GM12891 (cell line): Measurements from ENCODE around the gene PLD1.

Experiments
- DNase-seq: peaks from one replicate; pipeline ENCODE4 v3.0.0; 2011; ENCODE audit warnings: low spot score; ENCODE audit not compliant: insufficient read length
- FAIRE-seq: peaks from 2 replicates; lab custom pipeline; 2011; peaks lifted over from hg19 to GRCh38; lab: Jason Lieb, UNC
- PAX5 ChIP-seq: IDR thresholded peaks from 2 replicates; pipeline ENCODE4 v1.6.1; 2011; ENCODE audit warnings: low read length, moderate library complexity, mild to moderate bottlenecking; ENCODE audit not compliant: insufficient read depth, severe bottlenecking
- POLR2A ChIP-seq: IDR thresholded peaks from 2 replicates; pipeline ENCODE4 v1.6.1; 2011; ENCODE audit warnings: low read depth, low read length, control low read depth
- POLR2AphosphoS5 ChIP-seq: IDR thresholded peaks from 2 replicates; pipeline ENCODE4 v1.6.1; 2011; ENCODE audit warnings: low read depth, low read length, control low read depth
- POU2F2 ChIP-seq: IDR thresholded peaks from 2 replicates; pipeline ENCODE4 v1.6.1; 2011; ENCODE audit warnings: low read depth, mild to moderate bottlenecking, control low read depth, low read length, moderate library complexity
- SPI1 ChIP-seq: IDR thresholded peaks from 2 replicates; pipeline ENCODE4 v1.6.1; 2011; ENCODE audit warnings: low read depth, low read length, control low read depth
- TAF1 ChIP-seq: IDR thresholded peaks from 2 replicates; pipeline ENCODE4 v1.6.1; 2011; ENCODE audit warnings: low read depth, low read length, control low read depth

Gene PLD1

DNA sequence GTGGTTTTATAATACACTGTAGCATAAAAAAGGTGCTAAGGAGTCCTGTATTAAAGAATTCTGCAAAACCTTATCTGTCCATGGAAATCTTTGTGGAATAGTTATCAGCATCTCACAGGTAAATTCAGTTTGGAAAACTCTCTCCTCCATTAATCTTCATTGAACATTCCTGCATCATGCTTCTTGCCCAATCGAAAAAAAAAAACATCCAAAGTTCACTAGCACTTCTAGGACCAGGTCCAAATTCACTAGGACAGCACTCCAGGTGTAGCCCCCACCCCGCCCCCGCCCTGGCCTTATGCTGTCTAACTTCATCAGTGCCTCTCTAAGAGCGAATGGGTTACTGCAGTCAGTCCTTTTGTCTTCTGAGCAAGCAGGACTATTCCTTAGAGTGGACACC is 138.6 kb downstream of the PLD1 start:
- DNase-seq (no peak), FAIRE-seq (no peak)

DNA sequence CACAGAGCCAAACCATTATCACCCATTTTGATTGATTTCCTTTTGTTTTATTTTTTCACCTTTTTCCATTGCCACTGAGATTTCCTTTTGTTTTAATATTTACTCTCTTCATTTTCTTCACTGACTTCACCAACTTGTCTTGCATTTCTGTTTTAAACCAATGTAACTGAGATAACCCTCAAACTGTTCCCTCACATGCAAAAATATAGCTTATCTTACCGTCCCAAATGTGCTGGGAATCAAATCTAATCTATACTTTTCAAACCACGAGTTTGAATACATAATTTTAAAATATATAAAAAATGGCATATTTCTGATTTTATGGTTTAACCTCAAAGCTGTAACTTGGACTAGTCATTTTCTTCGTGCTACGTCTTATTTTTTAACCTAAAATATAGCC is 143.8 kb downstream of the PLD1 start:
- DNase-seq (no peak), FAIRE-seq (no peak)
- TF ChIP-seq TAF1 (no peak), POU2F2 (no peak), POLR2AphosphoS5 (no peak), PAX5 (no peak), POLR2A (no peak), SPI1 (no peak)

More for the DNA sequence above, 138.6 kb downstream of the PLD1 start:
- no peak for TF ChIP-seq TAF1
- TF ChIP-seq POLR2A = no peak
- no peak for TF ChIP-seq SPI1
- TF ChIP-seq PAX5 = no peak

DNA sequence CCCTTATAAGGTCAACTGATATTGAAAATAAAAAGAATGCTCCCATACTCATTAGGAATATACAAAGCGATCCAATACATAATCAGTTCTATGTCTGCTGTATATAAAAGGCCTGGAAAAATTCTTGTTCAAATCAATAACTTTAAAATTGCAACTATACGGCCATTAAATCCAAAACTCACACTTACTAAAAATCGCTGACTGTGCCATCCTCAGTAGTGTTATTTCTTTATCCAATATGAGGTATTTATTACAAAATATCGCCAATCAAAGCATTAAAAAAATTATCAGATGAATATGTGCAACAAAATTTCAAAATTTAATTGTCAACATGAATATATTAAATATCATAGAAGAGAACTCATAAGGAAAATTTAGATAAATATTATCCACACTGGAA is 146.5 kb downstream of the PLD1 start:
- no peak for DNase-seq
- TF ChIP-seq POU2F2 (no peak), POLR2A (no peak), TAF1 (no peak), SPI1 (no peak), POLR2AphosphoS5 (no peak), PAX5 (no peak)
- no peak for FAIRE-seq

DNA sequence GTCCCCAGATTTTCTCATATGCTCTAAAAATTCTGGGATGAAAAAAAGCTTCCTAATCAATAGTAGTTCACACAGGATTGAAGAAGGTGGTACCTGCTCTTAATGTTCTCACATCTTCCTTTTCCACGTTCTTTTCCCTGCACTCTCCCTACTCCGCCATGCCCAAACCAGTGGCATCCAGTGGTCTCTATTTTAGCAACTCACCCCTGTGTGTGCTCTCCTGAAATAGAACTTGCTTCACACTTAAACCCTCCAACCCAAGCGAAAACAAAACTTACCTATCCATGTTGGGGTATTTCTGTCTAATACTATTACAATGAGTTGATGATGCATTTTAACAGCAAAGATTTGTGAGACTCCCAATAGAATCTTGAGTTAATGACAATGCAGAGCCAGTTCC is 148.8 kb downstream of the PLD1 start:
- DNase-seq (no peak), FAIRE-seq (no peak)
- TF ChIP-seq POLR2AphosphoS5 (no peak), SPI1 (no peak), POLR2A (no peak), POU2F2 (no peak), TAF1 (no peak), PAX5 (no peak)

DNA sequence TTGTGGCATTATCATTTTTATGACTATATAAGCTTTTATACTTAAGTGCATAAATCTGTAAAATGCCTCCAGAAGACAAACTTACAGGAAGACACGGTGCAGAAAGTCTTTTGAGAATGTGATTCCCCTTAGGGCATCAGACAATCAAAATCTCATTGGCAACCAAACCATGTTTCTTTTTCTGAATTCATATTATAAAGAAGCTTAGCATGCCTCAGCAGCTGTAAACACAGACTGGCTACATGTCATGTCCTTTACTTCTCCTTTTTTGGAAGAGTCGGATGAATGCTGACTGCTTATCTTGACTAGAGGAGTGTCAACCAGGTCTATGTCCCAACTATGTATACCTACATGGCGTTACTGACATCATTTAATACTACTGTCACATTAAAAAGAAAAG is 150.1 kb downstream of the PLD1 start:
- DNase-seq = no peak
- TF ChIP-seq POLR2AphosphoS5 = no peak
- no peak for TF ChIP-seq SPI1
- TF ChIP-seq PAX5 = no peak
- TF ChIP-seq POU2F2 = no peak
- no peak for TF ChIP-seq TAF1
- no peak for TF ChIP-seq POLR2A
- FAIRE-seq = no peak

DNA sequence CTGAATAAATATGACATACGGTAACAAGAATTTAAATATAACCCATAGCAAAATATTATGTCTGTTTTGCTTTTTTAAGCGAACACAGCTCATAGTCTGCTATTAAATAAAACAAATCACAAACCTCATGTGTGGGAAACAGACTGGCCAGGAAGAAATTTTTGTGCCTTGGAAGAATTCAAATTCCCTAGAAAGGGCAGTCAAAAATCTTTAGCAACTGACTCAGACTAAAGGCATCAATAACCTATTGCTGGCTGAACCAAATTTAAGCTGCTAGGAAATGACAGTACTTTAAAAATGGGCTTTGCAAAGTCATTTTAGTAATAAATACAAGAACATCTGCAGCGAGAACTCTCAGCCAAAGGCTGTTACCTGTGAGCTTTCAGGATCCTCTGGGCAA is 151.4 kb downstream of the PLD1 start:
- TF ChIP-seq TAF1 (no peak), POLR2AphosphoS5 (no peak)
- FAIRE-seq = no peak
- DNase-seq = no peak

DNA sequence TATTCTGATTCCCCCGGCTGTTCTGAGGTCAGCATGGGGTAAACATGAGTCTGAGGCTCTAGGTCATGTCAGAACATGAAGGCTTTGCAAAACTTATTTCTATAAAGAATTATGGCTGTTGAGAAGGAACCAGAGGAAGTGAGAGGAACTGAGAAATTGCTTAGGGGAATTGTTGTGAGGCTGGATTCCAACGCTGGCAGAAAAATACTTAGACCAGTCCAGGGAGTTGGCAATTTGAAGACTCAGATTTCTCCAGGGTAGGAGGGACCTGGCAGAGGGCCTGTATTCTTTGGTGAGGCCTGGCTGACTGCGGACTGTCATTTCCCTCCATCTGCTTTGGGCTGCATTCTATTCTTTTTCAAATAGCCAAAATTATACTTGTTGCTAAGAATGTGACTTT is 155.5 kb downstream of the PLD1 start:
- FAIRE-seq (no peak), DNase-seq (no peak)
- no peak for TF ChIP-seq TAF1
- TF ChIP-seq PAX5 = no peak
- no peak for TF ChIP-seq POU2F2
- TF ChIP-seq POLR2A = no peak
- peak; percentile 51 for TF ChIP-seq SPI1

DNA sequence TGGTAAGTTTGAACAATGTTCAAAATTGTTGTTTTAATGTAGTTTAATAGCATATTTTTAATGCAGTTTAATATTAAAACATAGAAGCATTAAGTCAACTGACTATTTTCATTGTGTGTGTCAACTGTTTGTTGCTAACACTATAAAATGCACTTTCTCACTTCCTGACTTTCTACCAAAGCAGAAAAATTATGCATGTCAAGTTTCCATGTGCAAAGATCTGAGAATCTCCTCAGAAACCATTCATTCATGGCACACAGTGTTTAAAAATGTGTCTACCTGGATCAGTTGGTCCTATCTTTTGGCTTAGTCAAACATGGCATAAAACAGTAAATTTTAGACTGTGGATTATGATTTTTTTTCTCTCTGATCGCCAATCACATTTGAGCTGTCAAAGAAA is 156.0 kb downstream of the PLD1 start:
- DNase-seq (no peak), FAIRE-seq (no peak)
- TF ChIP-seq TAF1 = no peak
- no peak for TF ChIP-seq POLR2A
- TF ChIP-seq POLR2AphosphoS5 = no peak
- TF ChIP-seq SPI1 = no peak
- no peak for TF ChIP-seq PAX5
- no peak for TF ChIP-seq POU2F2

DNA sequence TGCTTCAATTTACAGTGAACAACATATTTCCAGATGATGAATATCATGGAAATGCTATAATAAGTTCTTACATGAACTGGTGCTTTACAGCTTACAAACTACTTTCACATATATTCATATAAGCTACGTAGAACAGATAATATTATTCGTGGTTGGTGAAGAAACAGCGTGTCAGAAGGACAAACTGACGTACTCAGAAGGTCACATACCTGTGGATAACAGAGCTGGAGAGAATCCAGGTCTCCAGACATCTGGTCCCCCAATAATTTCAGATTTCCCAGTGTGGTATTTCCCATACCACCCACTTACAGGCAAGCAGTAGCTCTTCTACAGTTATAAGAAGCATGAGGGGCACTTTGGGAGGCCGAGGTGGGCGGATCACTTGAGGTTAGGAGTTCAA is 156.6 kb downstream of the PLD1 start:
- DNase-seq (no peak), FAIRE-seq (no peak)
- TF ChIP-seq TAF1 (no peak), PAX5 (no peak), SPI1 (no peak), POLR2AphosphoS5 (no peak), POLR2A (no peak), POU2F2 (no peak)

DNA sequence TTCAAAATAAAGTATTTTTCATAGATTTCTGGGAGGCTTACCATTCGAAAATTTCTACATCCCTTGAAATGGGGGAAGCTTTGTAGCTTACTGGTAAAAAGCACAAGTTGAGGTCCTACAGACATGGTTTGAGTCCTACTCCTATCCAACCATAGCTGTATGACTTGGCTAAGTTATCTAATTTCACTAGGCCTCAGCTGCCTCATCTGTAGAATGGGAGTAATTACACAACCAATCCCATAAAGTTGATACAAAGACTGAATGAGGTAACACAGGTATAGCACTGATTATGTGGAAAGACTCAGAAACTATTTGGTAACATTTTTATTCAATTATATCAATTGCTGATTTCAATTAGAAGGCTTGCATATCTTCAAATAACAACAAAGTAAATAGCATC is 157.4 kb downstream of the PLD1 start:
- DNase-seq = no peak
- TF ChIP-seq POLR2A (no peak), POLR2AphosphoS5 (no peak), TAF1 (no peak), POU2F2 (no peak), PAX5 (no peak), SPI1 (no peak)
- FAIRE-seq = no peak

DNA sequence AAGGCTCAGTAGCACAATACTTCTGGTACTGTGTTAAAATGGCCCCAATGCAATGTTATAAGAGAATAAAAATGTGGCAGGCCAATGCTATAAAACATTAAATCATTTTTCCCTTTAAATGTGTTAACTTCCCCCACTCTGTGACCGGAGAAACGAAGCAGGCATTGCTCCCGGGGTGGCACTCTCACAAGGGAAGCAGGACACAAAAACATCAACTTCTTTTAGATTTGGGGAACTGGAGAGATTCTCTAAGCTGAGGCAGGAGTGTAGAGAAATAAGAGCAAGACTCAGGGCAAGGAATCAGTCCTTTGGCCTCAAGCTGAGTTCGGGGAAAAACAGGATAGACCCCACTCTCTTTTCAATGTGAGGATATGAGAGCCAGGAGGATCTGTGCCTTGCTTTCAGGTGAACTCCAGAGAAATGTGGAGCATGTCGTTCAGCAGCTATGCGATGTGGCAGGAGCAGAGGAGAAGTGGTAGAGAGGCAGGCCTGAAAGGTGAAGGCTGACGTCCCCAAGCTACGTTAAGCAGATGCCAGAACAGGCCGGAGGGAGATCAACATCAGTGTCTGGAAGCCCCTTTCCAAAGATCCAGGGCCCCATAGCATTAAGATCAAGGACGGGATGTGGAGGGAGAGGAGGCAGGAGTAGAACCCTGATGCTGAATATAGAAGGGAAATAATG is 160.2 kb downstream of the PLD1 start:
- DNase-seq (no peak), FAIRE-seq (no peak)
- TF ChIP-seq POLR2A = no peak
- no peak for TF ChIP-seq POLR2AphosphoS5
- no peak for TF ChIP-seq PAX5
- no peak for TF ChIP-seq SPI1
- TF ChIP-seq POU2F2 = no peak
- TF ChIP-seq TAF1 = no peak
